ENCODE data around the gene ITPR1. TPM values are rescaled to one million over a fixed set of nuclear protein-coding genes. Genes with fewer than 3 reads are reported as not detected.
A peak's percentile ranks its signal among the peaks of the same experiment; 100 is the strongest.

The ITPR1 gene
- total RNA-seq, 2 experiments from 2014 or later = 84.4 to 104 TPM

DNA sequence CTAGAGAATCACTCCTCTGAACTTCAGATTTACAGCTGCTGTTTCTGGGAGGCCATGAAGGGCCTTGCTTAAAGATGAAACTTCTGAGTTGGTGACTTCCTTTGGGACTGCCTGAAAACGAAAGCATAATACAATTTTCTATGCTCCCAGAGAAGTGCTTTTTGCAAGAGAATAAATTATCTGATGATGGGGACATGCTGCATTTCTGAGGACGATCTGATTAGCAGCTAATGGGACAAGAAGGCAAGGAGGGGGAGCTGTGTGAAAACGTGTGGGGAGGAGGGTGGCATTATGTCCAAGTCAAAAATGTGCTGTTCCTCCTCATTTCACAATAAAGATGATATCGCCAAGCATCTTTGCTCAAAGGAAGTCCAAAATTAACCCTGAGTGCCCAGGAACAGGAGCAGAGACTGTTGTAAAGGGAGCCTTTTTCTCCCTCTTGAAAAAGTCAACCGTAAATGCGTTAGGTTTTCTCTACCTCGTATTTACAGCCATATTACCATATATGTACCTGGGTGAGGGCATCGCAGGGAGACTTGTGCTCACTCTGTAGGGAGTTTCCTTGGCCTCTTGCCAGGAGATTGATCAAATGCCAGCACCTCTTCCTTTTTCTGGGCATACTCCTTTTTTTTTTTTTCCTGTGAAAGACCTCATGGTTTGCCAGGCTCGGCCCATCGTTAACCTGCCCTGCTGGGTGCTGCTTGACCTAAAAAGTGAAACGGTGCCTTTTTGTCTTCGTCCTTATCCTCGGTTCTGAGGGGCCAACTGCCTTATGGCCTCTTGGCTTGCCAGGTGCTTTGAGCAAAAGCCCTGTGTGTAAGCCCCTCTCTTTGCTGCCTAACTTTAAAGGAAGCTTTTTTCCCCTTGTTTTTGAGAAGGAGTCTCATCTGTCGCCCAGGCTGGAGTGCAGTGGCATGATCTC lies 11.5 kb downstream of the ITPR1 start:
- intact Hi-C loops (cut with micrococcal nuclease; ENCODE audit: unreplicated experiment) = no loop called here
- no TSS peak for BruUV-seq (replicated peaks)
- Histone ChIP-seq H4K20me1 (ENCODE audit: insufficient read depth, low read length) (no peaks in the 10 kb centered on the region), H3K9me2 (ENCODE audit: insufficient read depth, low read length) (no peaks in the 10 kb centered on the region), H3K4me1 (ENCODE audit: insufficient read depth, low read length, poor library complexity, severe bottlenecking) (peaks cover 83% of the 10 kb centered on the region), H3K4me2 (ENCODE audit: low read length) (peak overlapping the region; percentile 82), H2AFZ (ENCODE audit: low read length) (peak overlapping the region; percentile 47; the same call in 1 of the 2 replicates), H3K4me3 (ENCODE audit: low read depth, low read length, poor library complexity, severe bottlenecking) (peak overlapping the region; percentile 64), H3K79me2 (ENCODE audit: insufficient read depth, low read depth, low read length) (peaks cover 62% of the 10 kb centered on the region; the same call in 1 of the 2 replicates), H3K36me3 (ENCODE audit: insufficient read depth, low read length) (peaks cover 35% of the 10 kb centered on the region), H3K27ac (ENCODE audit: low read depth, low read length, poor library complexity, severe bottlenecking) (peak overlapping the region; percentile 98), H3K9me3 (ENCODE audit: low read length) (no peaks in the 10 kb centered on the region)
- no peak for TF ChIP-seq CTCF (conservative IDR thresholded peaks at IDR 0.05; ENCODE audit: low read length)
- TF ChIP-seq EZH2phosphoT487 (IDR thresholded peaks at IDR 0.05; ENCODE audit: borderline replicate concordance, low read depth, low read length) = no peak
- peak; percentile 59 for DNase-seq (ENCODE audit: low spot score)
- ChIA-PET CTCF (ENCODE audit: unreplicated experiment) (interaction anchor here (1.0 to 1.9 kb wide), 2 partner anchors 9 to 11 kb away, joined by 3 to 10 read pairs; partner anchors contain the start of gene ITPR1), POLR2A (interaction anchor here (0.6 to 11.0 kb wide), 14 partner anchors 10 to 689 kb away, joined by 3 to 206 read pairs (median 3); partner anchors contain the start of gene ITPR1)

DNA sequence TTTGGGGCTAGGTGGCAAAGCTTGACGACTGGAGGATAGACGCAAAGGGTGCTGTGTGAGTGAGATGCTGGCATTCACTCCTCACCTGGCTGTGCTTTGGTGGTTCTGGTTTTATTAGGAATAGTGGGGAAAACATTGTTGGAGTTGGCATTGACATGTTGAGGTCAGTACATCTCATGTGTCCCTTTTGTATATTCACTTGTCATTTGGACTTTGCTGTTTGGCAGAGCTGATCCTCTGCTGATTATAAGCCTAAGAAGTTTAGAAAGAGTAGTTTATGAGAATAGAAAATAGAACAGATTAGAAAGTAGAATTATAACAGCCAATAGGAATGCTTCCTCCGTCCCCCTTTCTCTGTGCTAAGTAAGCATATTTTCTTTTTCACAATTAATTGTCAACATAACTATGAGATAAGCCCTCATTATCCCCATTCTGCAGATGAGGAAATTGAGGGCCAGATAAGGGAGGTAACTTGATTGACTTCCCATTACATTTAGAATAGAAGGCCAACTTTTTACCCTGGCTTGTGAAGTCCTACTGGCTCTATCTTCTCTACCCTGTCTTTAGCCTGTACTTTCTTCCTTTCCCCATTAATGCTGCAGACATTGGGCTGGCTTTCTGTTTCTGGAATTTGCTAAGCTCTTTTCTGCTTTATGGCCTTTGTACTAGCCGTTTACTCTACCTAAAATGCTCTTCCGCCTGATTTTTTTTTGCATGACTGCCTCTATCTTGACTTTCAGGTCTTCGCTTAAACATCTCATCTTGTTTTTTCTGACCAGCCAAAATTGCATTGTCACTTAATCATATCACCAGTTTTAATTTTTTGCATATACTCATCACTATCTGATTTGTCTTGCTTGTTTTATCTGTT lies 12.8 kb downstream of the ITPR1 start:
- intact Hi-C loops (cut with micrococcal nuclease; ENCODE audit: unreplicated experiment) = loop anchor here (2.0 kb wide), 1 partner anchor 681 kb away; the partner anchor contains the start of gene EDEM1
- ChIA-PET CTCF (ENCODE audit: unreplicated experiment) (interaction anchor here (1.0 kb wide), 1 partner anchor 11 kb away, joined by 3 read pairs; no protein-coding TSS in a partner anchor), POLR2A (interaction anchor here (0.7 to 11.0 kb wide), 8 partner anchors 9 to 687 kb away, joined by 3 to 206 read pairs (median 4); partner anchors contain the start of gene ITPR1)
- Histone ChIP-seq H4K20me1 (ENCODE audit: insufficient read depth, low read length) (no peaks in the 10 kb centered on the region), H3K4me2 (ENCODE audit: low read length) (peak overlapping the region; percentile 82), H3K36me3 (ENCODE audit: insufficient read depth, low read length) (peaks cover 30% of the 10 kb centered on the region), H3K9me2 (ENCODE audit: insufficient read depth, low read length) (no peaks in the 10 kb centered on the region), H2AFZ (ENCODE audit: low read length) (peak overlapping the region; percentile 47; the same call in 1 of the 2 replicates), H3K4me1 (ENCODE audit: insufficient read depth, low read length, poor library complexity, severe bottlenecking) (peaks cover 83% of the 10 kb centered on the region), H3K27ac (ENCODE audit: low read depth, low read length, poor library complexity, severe bottlenecking) (peak overlapping the region; percentile 98), H3K79me2 (ENCODE audit: insufficient read depth, low read depth, low read length) (peaks cover 62% of the 10 kb centered on the region; the same call in 1 of the 2 replicates), H3K4me3 (ENCODE audit: low read depth, low read length, poor library complexity, severe bottlenecking) (peak overlapping the region; percentile 64), H3K9me3 (ENCODE audit: low read length) (no peaks in the 10 kb centered on the region)
- BruUV-seq (replicated peaks) = no TSS peak
- TF ChIP-seq EZH2phosphoT487 (IDR thresholded peaks at IDR 0.05; ENCODE audit: borderline replicate concordance, low read depth, low read length) (no peak), CTCF (conservative IDR thresholded peaks at IDR 0.05; ENCODE audit: low read length) (no peak)
- peak; percentile 53 for DNase-seq (ENCODE audit: low spot score)
